ENCODE measurements around the gene LRG1. TPM values are rescaled to one million over a fixed set of nuclear protein-coding genes. Genes with fewer than 3 reads are reported as not detected.

LRG1 gene
- polyA plus RNA-seq, 1 donor from 2014 or later: not detected

- no peaks in the 10 kb centered on the region for H3K9me3 ChIP-seq (ENCODE audit: low read length)
- H3K9ac ChIP-seq (ENCODE audit: low read length): no peak overlapping the region
- H3K27me3 ChIP-seq (ENCODE audit: insufficient read depth, low read depth, low read length): no peaks in the 10 kb centered on the region
- H2AFZ ChIP-seq (ENCODE audit: low read depth, low read length): no peak overlapping the region
- H4K20me1 ChIP-seq (ENCODE audit: insufficient read depth): peaks cover 10% of the 10 kb centered on the region
- no peaks in the 10 kb centered on the region for H3F3A ChIP-seq (ENCODE audit: insufficient read depth, low read length, poor library complexity, severe bottlenecking)
- TF ChIP-seq MXI1 (conservative IDR thresholded peaks at IDR 0.05; ENCODE audit: poor library complexity, severe bottlenecking) (no peak), RAD21 (conservative IDR thresholded peaks at IDR 0.05) (no peak), CTCF (IDR thresholded peaks at IDR 0.05; ENCODE audit: poor library complexity, severe bottlenecking) (no peak), EP300 (conservative IDR thresholded peaks at IDR 0.05; ENCODE audit: poor library complexity, severe bottlenecking) (no peak), EZH2 (IDR thresholded peaks at IDR 0.05; ENCODE audit: borderline replicate concordance, insufficient read depth, low read length, poor library complexity, severe bottlenecking) (no peak), POLR2AphosphoS5 (IDR thresholded peaks at IDR 0.05) (no peak), REST (IDR thresholded peaks at IDR 0.05; ENCODE audit: borderline replicate concordance) (no peak), TAF1 (IDR thresholded peaks at IDR 0.05; ENCODE audit: low read depth) (no peak), SMC3 (conservative IDR thresholded peaks at IDR 0.05; ENCODE audit: poor library complexity) (no peak)
- no peaks in the 10 kb centered on the region for H3K9me2 ChIP-seq (ENCODE audit: insufficient read depth, low read length)
- no peaks in the 10 kb centered on the region for H3K36me3 ChIP-seq (ENCODE audit: insufficient read depth, low read length)
- H3K4me2 ChIP-seq (ENCODE audit: low read length): no peak overlapping the region
- H3K27ac ChIP-seq (ENCODE audit: low read length): no peak overlapping the region
- no peaks in the 10 kb centered on the region for H3K79me2 ChIP-seq (replicated peaks; ENCODE audit: insufficient read depth, low read length)
- no peak overlapping the region for H3K4me3 ChIP-seq (ENCODE audit: low read length)
Observed at GRCh38 chr19:4571305-4571917, 31.6 kb upstream of the LRG1 start.

- Histone ChIP-seq H3K9me3 (ENCODE audit: low read length) (no peaks in the 10 kb centered on the region), H3K36me3 (ENCODE audit: insufficient read depth, low read length) (no peaks in the 10 kb centered on the region), H3K79me2 (replicated peaks; ENCODE audit: insufficient read depth, low read length) (no peaks in the 10 kb centered on the region), H3K27ac (ENCODE audit: low read length) (no peak overlapping the region), H2AFZ (ENCODE audit: low read depth, low read length) (no peak overlapping the region), H4K20me1 (ENCODE audit: insufficient read depth) (peaks cover 6% of the 10 kb centered on the region), H3F3A (ENCODE audit: insufficient read depth, low read length, poor library complexity, severe bottlenecking) (no peaks in the 10 kb centered on the region), H3K9ac (ENCODE audit: low read length) (no peak overlapping the region), H3K4me3 (ENCODE audit: low read length) (no peak overlapping the region), H3K4me2 (ENCODE audit: low read length) (no peak overlapping the region), H3K27me3 (ENCODE audit: insufficient read depth, low read depth, low read length) (no peaks in the 10 kb centered on the region), H3K9me2 (ENCODE audit: insufficient read depth, low read length) (no peaks in the 10 kb centered on the region)
- TF ChIP-seq SMC3 (conservative IDR thresholded peaks at IDR 0.05; ENCODE audit: poor library complexity): no peak
- no peak for TF ChIP-seq POLR2AphosphoS5 (IDR thresholded peaks at IDR 0.05)
- TF ChIP-seq EZH2 (IDR thresholded peaks at IDR 0.05; ENCODE audit: borderline replicate concordance, insufficient read depth, low read length, poor library complexity, severe bottlenecking): no peak
- TF ChIP-seq EP300 (conservative IDR thresholded peaks at IDR 0.05; ENCODE audit: poor library complexity, severe bottlenecking): no peak
Observed at GRCh38 chr19:4570916-4571304, 31.1 kb upstream of the LRG1 start.

Data from neural cell (in vitro differentiated cells).